Activated T-cell treated with anti-CD3 and anti-CD28 coated beads for 48 hours (primary cell): ENCODE results near the gene MYOG.

ENCODE experiments used
- DNase-seq: peaks from one replicate; pipeline ENCODE4 v3.0.0-alpha.2; 2020; ENCODE audit warnings: low read depth

The MYOG gene

DNA sequence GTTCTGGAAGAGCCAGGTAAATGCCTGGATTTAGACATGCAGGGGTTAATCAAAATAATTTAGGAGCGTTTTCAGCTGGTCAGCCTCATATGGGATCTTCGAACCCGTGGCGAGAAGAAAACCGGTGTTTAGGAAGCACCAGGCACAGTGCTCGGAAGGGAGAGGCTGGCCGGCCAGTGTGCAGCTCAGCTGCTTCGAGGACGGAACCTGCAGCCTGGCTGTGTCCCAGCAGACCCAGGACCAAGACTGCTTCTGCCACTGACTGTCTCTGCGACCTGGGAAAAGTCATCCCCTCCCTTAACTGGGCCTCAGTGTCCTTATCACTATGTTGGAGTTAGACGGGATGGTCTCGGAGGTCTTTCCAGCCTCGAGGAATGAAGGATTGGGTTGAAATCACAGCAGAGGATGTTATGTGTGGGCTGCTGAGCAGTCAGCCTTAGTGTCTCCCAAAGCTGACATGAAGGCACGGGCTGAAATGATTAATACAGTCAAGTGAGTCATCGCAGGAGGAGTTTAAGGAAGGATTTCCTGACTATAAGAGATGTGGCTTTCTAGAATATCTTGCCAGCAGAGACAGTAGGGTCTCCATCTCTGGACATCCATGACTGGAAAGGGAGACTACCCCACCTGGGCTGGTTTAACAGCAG, 38.7 kb downstream of the MYOG start:
- no peak for DNase-seq

- no peak for DNase-seq
Measured at GRCh38 chr1:203045821-203046594, 39.8 kb downstream of the MYOG start.

DNA sequence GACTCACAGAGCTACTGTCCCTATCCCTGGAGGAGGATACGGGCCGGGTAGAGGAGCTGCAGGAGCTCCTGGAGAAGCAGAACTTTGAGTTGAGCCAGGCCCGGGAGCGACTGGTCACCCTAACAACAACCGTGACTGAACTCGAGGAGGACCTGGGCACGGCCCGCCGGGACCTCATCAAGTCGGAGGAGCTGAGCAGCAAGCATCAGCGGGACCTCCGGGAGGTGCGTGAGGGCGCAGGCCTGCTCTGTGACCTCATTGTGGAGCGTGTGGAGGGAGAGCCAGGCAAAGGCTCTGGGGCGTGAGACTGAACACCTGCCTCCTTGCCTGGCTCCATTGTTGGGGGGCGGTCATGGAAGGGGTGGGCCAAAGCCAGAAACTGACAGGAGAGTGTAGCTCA, 40.5 kb downstream of the MYOG start:
- DNase-seq: no peak

DNA sequence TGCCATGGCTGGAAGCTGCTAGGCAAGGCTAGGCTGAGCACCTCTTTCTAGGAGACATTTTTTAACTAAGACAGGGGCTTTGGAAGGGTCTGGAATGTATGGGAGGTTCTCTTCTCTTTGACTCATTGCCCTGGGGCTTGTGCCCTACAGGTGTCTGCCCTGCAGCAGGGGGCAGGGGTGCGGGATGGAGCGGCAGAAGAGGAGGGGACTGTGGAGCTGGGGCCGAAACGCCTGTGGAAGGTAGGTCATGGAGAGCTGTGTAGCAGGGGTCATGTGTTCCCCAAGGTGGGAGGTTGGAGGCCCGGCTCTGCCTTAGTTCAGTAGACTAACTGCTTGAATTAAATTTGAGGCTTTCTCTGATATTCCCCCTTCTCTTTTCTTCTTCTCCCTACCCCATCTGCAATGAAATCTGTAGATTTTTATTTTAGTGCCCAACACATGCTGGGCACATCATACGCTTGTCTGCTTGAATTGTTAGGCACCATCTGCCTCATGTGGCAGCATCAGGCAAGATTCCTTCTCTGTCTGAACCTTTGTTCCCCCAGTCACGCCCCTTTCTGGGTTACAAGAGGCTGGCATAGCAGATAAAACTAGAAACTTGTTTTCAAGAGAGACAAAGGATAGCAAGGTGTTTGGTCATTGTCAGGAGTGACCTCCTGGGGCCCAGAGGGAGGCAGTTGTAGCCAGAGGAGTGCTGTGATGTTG, 41.1 kb downstream of the MYOG start:
- DNase-seq: no peak

DNA sequence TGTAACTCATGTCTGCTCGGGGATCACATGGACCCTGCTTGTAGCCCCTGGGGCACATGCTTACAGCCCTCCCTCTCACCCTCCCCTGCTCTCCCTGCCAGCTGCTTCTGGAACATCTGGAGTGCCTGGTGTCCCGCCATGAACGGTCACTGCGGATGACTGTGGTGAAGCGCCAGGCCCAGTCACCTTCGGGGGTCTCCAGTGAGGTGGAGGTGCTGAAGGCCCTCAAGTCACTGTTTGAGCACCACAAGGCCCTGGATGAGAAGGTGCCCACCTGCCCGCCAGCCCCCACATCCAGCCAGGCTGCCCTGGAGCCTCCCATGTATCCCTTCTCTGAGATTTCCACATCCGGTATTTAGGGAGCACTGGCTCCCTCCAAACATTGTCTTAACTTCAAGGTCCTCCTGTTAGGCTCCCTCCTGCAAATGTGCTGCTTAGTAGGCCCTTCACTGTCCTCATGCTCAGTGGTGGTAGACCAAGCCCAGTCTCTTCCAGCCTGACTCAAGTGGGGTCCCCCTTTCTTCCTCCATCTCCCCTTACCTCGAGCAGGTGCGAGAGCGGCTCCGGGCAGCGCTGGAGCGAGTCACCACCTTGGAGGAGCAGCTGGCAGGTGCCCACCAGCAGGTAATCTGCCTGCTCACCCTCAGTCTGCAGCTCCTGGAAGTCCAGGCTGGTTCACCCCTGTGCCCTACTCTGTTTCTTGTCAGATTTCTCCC, 41.8 kb downstream of the MYOG start:
- no peak for DNase-seq

- no peak for DNase-seq
Measured at GRCh38 chr1:203041351-203041932, 44.4 kb downstream of the MYOG start.

DNA sequence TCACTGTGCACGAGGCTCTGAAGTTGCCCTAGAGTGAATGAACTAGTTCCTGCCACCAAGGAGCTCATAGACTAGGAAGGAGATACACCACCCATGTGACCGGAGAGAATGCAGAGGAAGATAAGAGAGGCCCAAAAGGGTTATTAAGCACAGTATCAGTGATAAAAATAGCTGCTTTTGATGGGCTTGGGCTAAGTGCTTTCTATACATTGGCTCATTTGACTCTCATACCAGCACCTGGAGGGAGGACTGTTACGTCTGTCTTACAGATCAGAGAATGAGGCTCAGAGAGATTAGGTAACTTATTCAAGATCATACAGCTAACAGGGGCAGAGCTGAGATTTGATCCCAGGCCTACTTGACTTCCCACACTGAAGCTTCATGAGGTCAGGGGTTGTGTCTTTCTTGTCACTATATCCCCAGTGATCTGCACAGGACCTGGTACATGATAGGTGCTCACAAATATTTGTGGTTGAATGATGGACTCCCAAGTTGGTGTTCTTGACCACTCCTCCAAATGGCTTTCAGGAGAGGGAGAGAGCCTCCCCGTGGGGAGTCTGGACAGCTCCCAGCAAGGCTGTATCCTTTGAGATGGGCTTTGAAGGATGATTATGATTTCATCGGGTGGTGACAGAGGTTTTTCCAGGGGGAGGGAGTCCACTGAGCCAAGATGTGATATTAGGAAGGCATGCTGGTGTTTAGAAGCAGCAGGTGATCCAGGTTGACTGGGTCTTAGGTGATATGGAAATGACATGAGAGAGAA, 45.1 kb downstream of the MYOG start:
- no peak for DNase-seq

DNA sequence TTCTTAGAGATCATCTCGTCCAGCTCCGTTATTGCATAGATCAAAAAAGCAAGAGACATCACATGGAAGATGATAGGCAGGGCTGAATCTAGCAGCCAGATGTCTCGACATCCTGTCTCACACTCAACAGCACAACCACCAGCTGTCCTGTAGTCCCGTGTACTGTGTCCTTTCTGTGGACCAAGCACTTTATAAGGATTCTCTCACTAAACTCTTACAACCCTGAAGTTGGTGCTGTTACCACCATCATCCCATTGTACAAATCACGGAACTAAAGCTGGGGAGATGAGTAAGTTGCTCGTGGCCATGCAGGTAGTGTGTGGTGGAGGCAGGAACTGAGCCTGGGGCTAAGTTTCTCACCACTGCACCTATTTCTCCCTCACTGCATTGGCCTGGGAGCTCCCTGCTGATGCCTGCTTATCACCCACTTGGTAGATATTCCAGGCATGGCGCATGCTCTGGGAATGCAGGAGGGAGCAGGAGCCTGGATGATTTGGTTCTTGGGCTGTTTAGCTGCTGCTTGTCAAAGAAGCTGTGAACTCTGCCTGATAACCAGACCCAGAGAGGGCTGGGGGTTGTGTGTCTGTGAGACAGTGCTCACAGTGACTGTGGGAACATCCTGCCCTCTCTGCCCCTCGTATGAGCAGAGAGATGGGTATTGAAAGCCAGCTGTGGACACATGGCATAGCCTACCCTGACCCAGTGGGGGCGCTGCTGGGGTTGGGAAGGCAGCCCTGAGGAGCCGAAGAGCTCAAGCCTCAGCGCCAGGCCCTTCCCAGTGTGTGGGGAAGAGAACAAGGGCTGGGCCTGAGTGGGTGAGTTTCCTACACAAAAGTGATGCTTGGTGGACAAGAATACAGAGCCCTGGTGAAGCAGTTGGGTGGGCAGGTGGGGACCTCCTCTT, 46.0 kb downstream of the MYOG start:
- DNase-seq: no peak

- peak; percentile 45 for DNase-seq
Measured at GRCh38 chr1:203038891-203039608, 46.8 kb downstream of the MYOG start.

DNA sequence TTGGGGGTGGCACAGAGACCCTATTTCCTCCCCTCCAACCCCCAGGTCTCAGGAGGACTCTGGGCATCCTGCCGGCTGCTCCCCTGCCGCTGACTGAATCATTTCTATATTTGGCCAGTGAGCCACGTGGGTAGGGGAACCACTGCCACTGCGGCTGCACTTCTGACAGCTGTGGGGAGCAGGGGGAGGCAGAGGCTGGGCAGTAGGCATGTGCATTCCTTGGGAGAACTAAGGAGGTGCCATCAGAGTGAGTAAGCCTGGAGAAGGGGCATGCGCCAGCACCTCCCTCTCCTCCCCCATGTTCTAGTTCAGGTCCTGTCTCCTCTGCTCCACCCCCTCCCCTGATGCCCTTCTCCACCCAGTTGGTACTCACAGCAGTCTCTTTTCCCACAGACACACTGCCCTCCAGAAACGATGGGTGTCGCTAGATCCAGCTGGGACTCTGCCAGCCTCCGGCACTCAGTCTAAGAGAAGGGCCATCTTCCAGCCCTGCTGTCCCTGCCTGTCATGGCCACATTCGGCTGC, 47.5 kb downstream of the MYOG start:
- no peak for DNase-seq

GRCh38 chr1:203037509-203038190, 48.2 kb downstream of the MYOG start:
- no peak for DNase-seq

DNA sequence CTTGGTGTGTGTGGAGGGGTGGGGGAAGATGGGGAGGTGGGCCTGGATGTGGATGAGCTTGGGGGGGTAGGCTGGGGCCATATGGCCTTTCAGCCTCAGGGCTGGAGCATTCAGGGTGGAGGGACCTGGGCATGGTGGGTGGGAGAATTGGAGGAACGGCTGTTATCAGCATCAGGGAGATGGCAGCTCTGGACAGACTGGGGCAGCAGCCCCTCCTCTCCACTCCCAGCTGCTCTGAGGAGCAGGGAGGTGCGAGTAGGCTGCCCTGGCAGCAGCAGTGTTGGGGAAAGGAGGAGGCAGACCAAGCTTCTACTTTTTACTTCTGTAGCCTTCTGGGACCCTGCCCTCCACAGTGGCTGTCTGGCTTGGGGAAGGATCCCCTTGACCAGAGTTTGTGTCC, 49.3 kb downstream of the MYOG start:
- no peak for DNase-seq

DNA sequence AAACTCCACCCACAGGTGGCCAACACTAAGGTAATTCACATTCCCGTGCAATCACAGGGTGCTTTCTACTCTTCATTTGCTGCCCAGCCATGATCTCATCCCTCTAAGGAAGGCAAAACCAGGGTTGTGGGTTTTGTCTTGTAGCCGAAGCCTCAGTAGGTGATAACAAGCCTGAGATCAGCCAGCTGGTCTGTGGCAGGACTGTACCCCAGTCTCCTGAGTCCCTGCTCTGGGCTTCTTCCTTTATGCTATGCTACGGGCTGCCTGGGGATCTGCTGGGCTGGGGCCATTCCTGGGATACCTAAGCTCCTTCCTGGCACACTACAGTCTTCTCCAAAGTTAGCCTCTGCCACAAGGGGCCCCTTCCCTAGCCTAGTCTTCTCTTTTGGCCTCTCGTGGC, 49.7 kb downstream of the MYOG start:
- no peak for DNase-seq

DNA sequence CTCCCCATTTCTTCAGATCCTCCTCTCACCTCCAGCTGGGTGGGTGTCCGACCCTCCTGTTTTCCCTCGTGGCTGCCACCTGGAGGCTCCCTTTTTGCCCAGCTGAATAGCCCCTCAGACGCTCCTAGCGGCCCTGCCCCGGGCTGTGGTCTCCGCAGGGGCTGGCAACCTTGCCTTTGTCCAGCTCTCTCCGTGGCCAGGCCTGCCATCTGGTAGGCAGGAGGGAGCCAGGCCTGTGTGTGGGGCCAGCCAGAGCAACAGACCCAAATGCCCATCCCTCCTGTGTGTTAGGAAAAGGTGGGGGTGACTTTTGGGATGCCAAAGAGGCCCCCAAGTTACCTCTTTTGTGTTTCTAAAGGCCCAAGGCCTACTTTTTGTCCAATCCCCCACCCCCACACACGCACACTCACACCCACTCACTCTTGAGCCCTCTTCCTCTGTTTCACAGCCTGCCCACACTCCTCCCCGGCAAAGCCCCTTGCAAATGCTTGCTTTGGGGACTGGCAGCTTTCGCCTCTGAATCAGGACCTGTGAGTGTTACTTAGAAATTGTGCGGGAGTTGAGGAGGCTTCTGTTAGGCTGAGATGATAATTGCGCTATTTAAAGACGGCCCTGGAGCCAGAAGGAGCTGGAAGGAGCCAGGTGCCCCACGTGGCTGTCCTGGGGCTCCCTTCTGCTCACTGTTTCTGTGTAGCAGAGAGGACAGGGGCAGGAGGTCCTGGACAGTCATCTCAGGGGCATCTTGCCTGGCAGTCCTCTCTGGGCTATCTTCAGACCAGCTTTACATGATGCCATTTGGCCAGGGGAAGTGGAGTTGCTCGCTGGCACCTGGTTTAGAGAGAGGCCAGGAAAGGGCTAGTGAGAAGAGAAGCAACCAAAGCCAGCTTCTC, 50.5 kb downstream of the MYOG start:
- DNase-seq: no peak

- DNase-seq: no peak
Measured at GRCh38 chr1:203034422-203035110, 51.2 kb downstream of the MYOG start.

GRCh38 chr1:203033917-203034316, 51.9 kb downstream of the MYOG start:
- DNase-seq: no peak

GRCh38 chr1:203033287-203033686, 52.5 kb downstream of the MYOG start:
- no peak for DNase-seq
